Hypothalamus (tissue), 51 donors: ENCODE results near the gene KLF1.
A peak's percentile ranks its signal among the peaks of the same experiment; 100 is the strongest.
"Not testable (repeated sequence)": the region's sequence is repeated elsewhere in the genome, so short reads cannot be mapped to it uniquely, and the experiment has no call there.

Experiments
- DNase-seq, 51 donors: peaks; one replicate each; lab custom pipeline; 2025; lab: John Stamatoyannopoulos, UW

Gene KLF1

DNA sequence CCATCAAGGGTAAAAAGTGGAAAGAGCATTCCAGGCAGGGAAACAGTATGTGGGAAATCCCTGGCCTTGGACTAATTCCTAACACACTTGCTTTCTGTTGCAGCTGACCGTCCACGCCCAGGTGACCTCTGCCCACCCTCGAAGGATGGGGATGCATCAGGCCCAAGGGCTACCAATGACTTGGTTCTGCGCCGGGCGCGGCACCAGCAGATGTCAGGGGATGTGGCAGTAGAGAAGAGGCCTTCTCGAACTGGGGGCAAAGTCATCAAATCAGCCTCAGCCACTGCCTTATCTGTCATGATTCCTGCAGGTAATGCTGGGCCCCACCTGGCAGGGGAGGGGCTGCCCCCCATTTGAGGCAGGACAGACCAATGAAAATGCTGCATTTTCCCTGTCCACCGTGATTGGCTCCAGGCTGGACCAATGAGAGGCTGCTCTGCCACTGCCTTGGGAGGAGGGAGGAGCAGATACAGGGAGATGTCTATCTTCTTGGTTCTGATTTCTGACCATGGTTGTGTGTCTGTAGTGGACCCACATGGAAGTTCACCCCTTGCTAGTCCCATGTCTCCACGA lies 18.4 kb downstream of the KLF1 start:
- DNase-seq, result no peak

DNA sequence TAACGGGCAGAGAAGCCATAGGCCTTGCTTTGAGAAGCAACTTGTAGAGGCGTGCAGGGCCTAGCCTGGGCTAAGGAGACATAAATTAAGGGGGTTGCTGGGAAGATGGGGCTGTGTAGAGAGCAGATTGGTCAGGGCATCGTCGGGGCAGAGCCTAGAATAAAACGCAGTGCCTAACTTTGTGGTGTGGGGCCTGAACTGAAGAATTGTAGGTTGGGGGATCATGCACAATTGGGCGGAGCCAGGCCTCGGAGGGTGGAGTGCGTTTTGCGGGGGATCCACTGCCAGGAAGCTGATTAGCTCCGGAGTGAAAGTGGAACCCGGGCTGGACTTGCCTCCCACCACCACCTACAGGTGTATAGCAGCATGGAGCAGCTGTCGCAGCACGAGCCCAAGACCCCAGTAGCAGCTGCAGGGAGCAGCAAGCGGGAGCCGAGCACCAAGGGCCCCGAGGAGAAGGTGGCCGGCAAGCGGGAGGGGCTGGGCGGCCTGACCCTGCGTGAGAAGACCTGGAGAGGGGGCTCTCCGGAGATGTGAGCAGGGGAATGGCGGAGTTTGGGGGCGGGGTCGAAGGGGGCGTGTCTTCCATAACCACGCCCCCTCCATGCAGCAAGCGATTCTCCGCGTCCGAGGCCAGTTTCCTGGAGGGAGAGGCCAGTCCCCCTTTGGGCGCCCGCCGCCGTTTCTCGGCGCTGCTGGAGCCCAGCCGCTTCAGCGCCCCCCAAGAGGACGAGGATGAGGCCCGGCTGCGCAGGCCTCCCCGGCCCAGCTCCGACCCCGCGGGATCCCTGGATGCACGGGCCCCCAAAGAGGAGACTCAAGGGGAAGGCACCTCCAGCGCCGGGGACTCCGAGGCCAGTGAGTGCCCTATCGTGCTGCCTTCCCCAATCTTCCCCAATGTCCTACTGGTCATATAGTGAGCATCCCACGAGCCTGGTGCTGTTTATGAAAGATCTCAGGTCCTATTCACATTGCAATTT lies 19.6 kb downstream of the KLF1 start:
- DNase-seq, result peak in 10 of 51 donors; percentile 1 to 44 (median 21)

- DNase-seq, result no peak
Observed at GRCh38 chr19:12866416-12867119, 20.4 kb downstream of the KLF1 start.

- no peak for DNase-seq
Observed at GRCh38 chr19:12865746-12866415, 21.1 kb downstream of the KLF1 start.

- no peak for DNase-seq
Observed at GRCh38 chr19:12864721-12865715, 22.0 kb downstream of the KLF1 start.

GRCh38 chr19:12864143-12864542 lies 22.9 kb downstream of the KLF1 start:
- no peak for DNase-seq

DNA sequence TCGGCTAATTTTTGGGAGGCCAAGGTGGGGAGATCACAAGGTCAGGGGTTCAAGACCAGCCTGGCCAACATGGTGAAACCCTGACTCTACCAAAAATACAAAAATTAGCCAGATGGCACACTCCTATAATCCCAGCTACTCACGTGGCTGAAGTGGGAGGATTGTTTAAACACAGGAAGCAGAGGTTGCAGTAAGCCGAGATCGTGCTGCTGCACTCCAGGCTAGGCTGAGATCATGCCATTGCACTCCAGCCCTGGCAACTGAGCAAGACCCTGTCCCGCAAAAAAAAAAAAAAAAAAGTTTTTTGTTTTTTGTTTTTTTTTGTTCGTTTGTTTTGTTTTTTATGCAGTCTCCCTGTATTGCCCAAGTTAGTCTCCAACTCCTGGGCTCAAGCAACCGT lies 27.5 kb downstream of the KLF1 start:
- DNase-seq, result no peak

- no peak for DNase-seq
Observed at GRCh38 chr19:12858041-12858928, 28.7 kb downstream of the KLF1 start.

GRCh38 chr19:12856653-12857052 lies 30.3 kb downstream of the KLF1 start:
- no peak for DNase-seq

DNA sequence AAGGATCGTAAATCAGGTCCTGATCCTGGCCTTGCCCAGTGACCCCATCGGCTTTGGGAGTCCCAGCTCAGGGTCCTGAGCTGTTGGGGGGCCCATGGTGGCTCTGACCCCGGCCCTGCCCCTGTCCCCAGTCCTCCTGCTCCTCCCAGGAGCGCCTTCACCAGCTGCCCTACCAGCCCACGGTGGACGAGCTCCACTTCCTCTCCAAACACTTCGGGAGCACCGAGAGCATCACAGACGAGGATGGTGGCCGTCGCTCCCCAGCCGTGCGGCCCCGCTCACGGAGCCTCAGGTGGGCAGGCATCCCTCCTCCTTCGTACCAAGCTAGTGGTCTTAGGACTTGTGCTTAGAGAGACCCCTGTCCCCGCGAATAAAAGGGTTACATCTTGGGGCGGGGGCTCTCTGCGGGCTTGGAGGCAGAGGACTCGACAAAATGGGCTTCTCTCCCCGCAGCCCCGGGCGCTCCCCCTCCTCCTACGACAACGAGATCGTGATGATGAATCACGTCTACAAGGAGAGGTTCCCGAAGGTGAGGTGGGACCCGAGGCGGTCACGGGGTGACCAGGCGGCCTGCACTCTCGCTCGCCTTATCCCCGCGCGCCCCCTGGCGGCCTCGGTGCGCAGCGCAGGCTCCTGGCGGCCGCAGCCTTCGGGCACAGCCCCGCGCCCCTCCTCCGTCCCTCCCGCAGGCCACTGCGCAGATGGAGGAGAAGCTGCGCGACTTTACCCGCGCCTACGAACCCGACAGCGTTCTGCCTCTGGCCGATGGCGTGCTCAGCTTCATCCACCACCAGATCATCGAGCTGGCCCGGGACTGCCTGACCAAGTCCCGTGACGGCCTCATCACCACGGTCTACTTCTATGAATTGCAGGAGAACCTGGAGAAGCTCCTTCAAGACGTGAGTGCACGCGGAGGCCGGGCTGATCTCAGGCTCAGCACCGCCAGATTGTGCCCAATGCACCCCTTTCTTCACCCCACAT lies 39.6 kb downstream of the KLF1 start:
- DNase-seq, result peak in 50 of 51 donors; percentile 8 to 93 (median 68)

GRCh38 chr19:12846613-12847012 lies 40.4 kb downstream of the KLF1 start:
- DNase-seq, result not testable (repeated sequence)

GRCh38 chr19:12843999-12844732 lies 42.8 kb downstream of the KLF1 start:
- DNase-seq, result no peak

DNA sequence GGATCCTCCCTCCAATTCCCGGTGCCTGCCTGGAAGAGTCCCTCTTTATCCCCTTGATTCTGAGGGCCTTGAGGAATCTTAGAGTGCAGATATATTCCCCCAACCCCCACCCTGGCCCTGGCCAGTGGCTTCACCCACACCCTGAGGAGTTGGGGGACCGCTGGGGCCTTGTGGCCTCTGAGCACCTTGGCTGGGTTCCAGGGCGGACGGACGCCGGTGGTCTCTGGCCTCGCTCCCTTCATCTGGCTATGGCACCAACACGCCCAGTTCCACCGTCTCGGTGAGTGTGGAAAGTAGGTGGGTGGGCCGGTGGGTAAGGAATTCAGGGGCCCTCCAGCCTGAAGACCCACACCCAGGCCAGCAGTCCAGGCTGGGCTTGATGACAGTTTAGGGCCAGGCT lies 43.7 kb downstream of the KLF1 start:
- DNase-seq, result no peak

DNA sequence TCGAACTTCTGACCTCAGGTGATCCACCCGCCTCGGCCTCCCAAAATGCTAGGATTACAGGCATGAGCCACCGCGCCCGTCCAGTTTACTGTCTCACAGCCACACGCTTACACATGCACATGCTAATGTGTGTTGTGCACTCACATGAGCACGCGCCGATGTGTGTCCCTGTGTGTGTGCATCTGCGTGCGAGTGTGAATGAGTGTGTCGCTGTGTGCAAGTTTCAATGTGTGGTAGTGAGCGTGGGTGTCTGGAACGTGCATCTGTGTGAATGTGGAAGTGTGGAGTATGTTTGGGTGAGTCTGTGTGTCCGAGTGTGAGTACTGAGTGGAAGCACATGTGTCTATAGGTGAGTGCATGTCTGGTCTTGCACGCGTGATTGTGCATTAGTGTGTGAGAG lies 44.5 kb downstream of the KLF1 start:
- no peak for DNase-seq

DNA sequence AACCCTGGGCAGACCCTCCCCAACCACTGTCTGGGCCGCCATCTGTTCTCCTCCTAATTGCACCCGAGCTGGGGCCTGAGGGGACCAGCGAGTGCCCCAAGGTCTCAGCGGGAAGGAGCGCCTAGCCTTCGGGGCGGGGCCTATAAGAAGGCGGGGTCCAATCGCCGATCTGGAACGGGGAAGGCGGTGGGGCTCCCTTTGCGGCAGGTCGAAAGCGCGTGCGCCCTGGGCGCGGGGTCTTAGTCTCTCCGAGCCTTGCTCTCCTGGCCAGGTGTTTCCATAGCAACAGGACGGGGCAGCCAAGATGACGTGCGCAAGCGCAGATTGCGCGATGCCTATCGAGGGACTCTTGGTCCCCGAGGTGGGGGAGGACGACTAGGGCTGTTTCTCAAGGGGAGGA lies 45.9 kb downstream of the KLF1 start:
- DNase-seq, result peak in 22 of 51 donors; percentile 3 to 58 (median 26)
